ENCODE measurements around the gene IVL. TPM values are rescaled to one million over a fixed set of nuclear protein-coding genes. Genes with fewer than 3 reads are reported as not detected.

IVL gene
- total RNA-seq, 2 donors from 2014 or later, result 0.46 to 0.57 TPM

GRCh38 chr1:152928671-152929070, 20.3 kb downstream of the IVL start:
- Histone ChIP-seq H3K4me1 (replicated peaks) (no peaks in the 10 kb centered on the region), H3K9me3 (no peaks in the 10 kb centered on the region), H3K36me3 (no peaks in the 10 kb centered on the region), H3K27me3 (replicated peaks; ENCODE audit: insufficient read depth) (no peaks in the 10 kb centered on the region), H3K4me3 (no peak overlapping the region), H3K27ac (no peak overlapping the region)
- TF ChIP-seq POLR2A (IDR thresholded peaks at IDR 0.05) (no peak), POLR2AphosphoS5 (IDR thresholded peaks at IDR 0.05) (no peak), CTCF (IDR thresholded peaks at IDR 0.05) (no peak)
- no peak for DNase-seq (ENCODE audit: low spot score)
- intact Hi-C loops (cut with DNase I), result no loop called here
- WGBS, result 48% methylated on average over 3 of the region's 3 CpGs

- Histone ChIP-seq H3K36me3 (no peaks in the 10 kb centered on the region), H3K4me3 (no peak overlapping the region), H3K4me1 (replicated peaks) (no peaks in the 10 kb centered on the region), H3K9me3 (no peaks in the 10 kb centered on the region), H3K27me3 (replicated peaks; ENCODE audit: insufficient read depth) (no peaks in the 10 kb centered on the region), H3K27ac (no peak overlapping the region)
- WGBS, result 65% methylated on average over 4 of the region's 4 CpGs
- intact Hi-C loops (cut with DNase I), result no loop called here
- TF ChIP-seq POLR2A (IDR thresholded peaks at IDR 0.05) (no peak), POLR2AphosphoS5 (IDR thresholded peaks at IDR 0.05) (no peak), CTCF (IDR thresholded peaks at IDR 0.05) (no peak)
- DNase-seq (ENCODE audit: low spot score), result no peak
These were observed 23.9 kb downstream of the IVL start for GRCh38 chr1:152932170-152932811.

- TF ChIP-seq CTCF (IDR thresholded peaks at IDR 0.05) (no peak), POLR2A (IDR thresholded peaks at IDR 0.05) (no peak), POLR2AphosphoS5 (IDR thresholded peaks at IDR 0.05) (no peak)
- Histone ChIP-seq H3K9me3 (no peaks in the 10 kb centered on the region), H3K36me3 (no peaks in the 10 kb centered on the region), H3K4me1 (replicated peaks) (no peaks in the 10 kb centered on the region), H3K27me3 (replicated peaks; ENCODE audit: insufficient read depth) (no peaks in the 10 kb centered on the region), H3K4me3 (no peak overlapping the region), H3K27ac (no peak overlapping the region)
- no peak for DNase-seq (ENCODE audit: low spot score)
- WGBS, result 65% methylated on average over 2 of the region's 2 CpGs
- intact Hi-C loops (cut with DNase I), result no loop called here
These were observed 24.9 kb downstream of the IVL start for GRCh38 chr1:152933196-152933595.

- Histone ChIP-seq H3K4me1 (replicated peaks) (no peaks in the 10 kb centered on the region), H3K27ac (no peak overlapping the region), H3K9me3 (no peaks in the 10 kb centered on the region), H3K27me3 (replicated peaks; ENCODE audit: insufficient read depth) (no peaks in the 10 kb centered on the region), H3K36me3 (no peaks in the 10 kb centered on the region), H3K4me3 (no peak overlapping the region)
- DNase-seq (ENCODE audit: low spot score), result no peak
- TF ChIP-seq POLR2AphosphoS5 (IDR thresholded peaks at IDR 0.05) (no peak), CTCF (IDR thresholded peaks at IDR 0.05) (no peak), POLR2A (IDR thresholded peaks at IDR 0.05) (no peak)
- intact Hi-C loops (cut with DNase I), result no loop called here
- WGBS, result 96% methylated on average over 1 of the region's 1 CpG
These were observed 32.3 kb downstream of the IVL start for GRCh38 chr1:152940614-152941013.

- H3K27me3 ChIP-seq (replicated peaks; ENCODE audit: insufficient read depth), result no peaks in the 10 kb centered on the region
- no peak for DNase-seq (ENCODE audit: low spot score)
- no peaks in the 10 kb centered on the region for H3K4me1 ChIP-seq (replicated peaks)
- H3K9me3 ChIP-seq, result no peaks in the 10 kb centered on the region
- H3K36me3 ChIP-seq, result no peaks in the 10 kb centered on the region
- no peak overlapping the region for H3K27ac ChIP-seq
- WGBS, result 64% methylated on average over 8 of the region's 8 CpGs
- no peak for TF ChIP-seq POLR2AphosphoS5 (IDR thresholded peaks at IDR 0.05)
- TF ChIP-seq POLR2A (IDR thresholded peaks at IDR 0.05), result no peak
- TF ChIP-seq CTCF (IDR thresholded peaks at IDR 0.05), result no peak
- intact Hi-C loops (cut with DNase I), result no loop called here
- no peak overlapping the region for H3K4me3 ChIP-seq
These were observed 32.8 kb downstream of the IVL start for GRCh38 chr1:152941037-152941711.
